ENCODE results near the gene STK39.

Gene STK39

GRCh38 chr2:168159754-168160585 is 87.4 kb downstream of the STK39 start:
- no peak for DNase-seq (ENCODE audit: low read depth)

- no peak for DNase-seq (ENCODE audit: low read depth)
Observed at GRCh38 chr2:168158586-168158985, 88.8 kb downstream of the STK39 start.

GRCh38 chr2:168157926-168158325 is 89.5 kb downstream of the STK39 start:
- DNase-seq (ENCODE audit: low read depth), result no peak

- no peak for DNase-seq (ENCODE audit: low read depth)
Observed at GRCh38 chr2:168157070-168157469, 90.3 kb downstream of the STK39 start.

- DNase-seq (ENCODE audit: low read depth), result no peak
Observed at GRCh38 chr2:168156661-168157060, 90.7 kb downstream of the STK39 start.

- no peak for DNase-seq (ENCODE audit: low read depth)
Observed at GRCh38 chr2:168155680-168156079, 91.7 kb downstream of the STK39 start.

- no peak for DNase-seq (ENCODE audit: low read depth)
Observed at GRCh38 chr2:168155046-168155445, 92.3 kb downstream of the STK39 start.

GRCh38 chr2:168152902-168153530 is 94.4 kb downstream of the STK39 start:
- no peak for DNase-seq (ENCODE audit: low read depth)

GRCh38 chr2:168149986-168150385 is 97.4 kb downstream of the STK39 start:
- DNase-seq (ENCODE audit: low read depth), result no peak

- no peak for DNase-seq (ENCODE audit: low read depth)
Observed at GRCh38 chr2:168149150-168149974, 98.0 kb downstream of the STK39 start.

GRCh38 chr2:168147830-168148794 is 99.3 kb downstream of the STK39 start:
- DNase-seq (ENCODE audit: low read depth), result no peak

GRCh38 chr2:168146892-168147810 is 100.2 kb downstream of the STK39 start:
- no peak for DNase-seq (ENCODE audit: low read depth)

- no peak for DNase-seq (ENCODE audit: low read depth)
Observed at GRCh38 chr2:168145426-168146310, 101.7 kb downstream of the STK39 start.

- DNase-seq (ENCODE audit: low read depth), result no peak
Observed at GRCh38 chr2:168145011-168145410, 102.4 kb downstream of the STK39 start.

GRCh38 chr2:168143813-168144212 is 103.6 kb downstream of the STK39 start:
- DNase-seq (ENCODE audit: low read depth), result no peak

GRCh38 chr2:168140892-168141291 is 106.5 kb downstream of the STK39 start:
- DNase-seq (ENCODE audit: low read depth), result no peak

GRCh38 chr2:168139852-168140251 is 107.5 kb downstream of the STK39 start:
- DNase-seq (ENCODE audit: low read depth), result no peak

- no peak for DNase-seq (ENCODE audit: low read depth)
Observed at GRCh38 chr2:168138901-168139300, 108.5 kb downstream of the STK39 start.

GRCh38 chr2:168138374-168138773 is 109.0 kb downstream of the STK39 start:
- DNase-seq (ENCODE audit: low read depth), result peak; percentile 59

All from fibroblast of the conjunctiva (primary cell).